Neural cell (in vitro differentiated cells): ENCODE results near the gene DCHS2. TPM values are rescaled to one million over a fixed set of nuclear protein-coding genes. Genes with fewer than 3 reads are reported as not detected.

Source experiments
- H2AFZ ChIP-seq: fragments of 200-600, 300-800 bp; sonication (generic), shearing (Covaris generic); 2 replicates; pipeline ENCODE4 v1.6.0; 2014; ENCODE audit warnings: low read depth, mild to moderate bottlenecking, antibody characterized with exemption, low read length, moderate library complexity
- H3F3A ChIP-seq: fragments of 200-600 bp; shearing (Covaris generic); 2 replicates; pipeline ENCODE4 v1.6.1; 2016; ENCODE audit warnings: mild to moderate bottlenecking, moderate library complexity, mixed read lengths, antibody characterized with exemption, low read length; ENCODE audit not compliant: insufficient read depth, poor library complexity, severe bottlenecking
- H3K27ac ChIP-seq: fragments of 200-600, 300-800 bp; sonication (generic), shearing (Covaris generic); 2 replicates; pipeline ENCODE4 v1.5.1; 2014; ENCODE audit warnings: mild to moderate bottlenecking, low read length, moderate library complexity
- H3K27me3 ChIP-seq: fragments of 300-800, 200-600 bp; sonication (generic), shearing (Covaris generic); 2 replicates; pipeline ENCODE4 v1.6.0; 2014; ENCODE audit warnings: mild to moderate bottlenecking, low read depth, low read length, moderate library complexity; ENCODE audit not compliant: insufficient read depth
- H3K36me3 ChIP-seq: fragments of 300-800, 200-600 bp; sonication (generic), shearing (Covaris generic); 2 replicates; pipeline ENCODE4 v1.5.1; 2014; ENCODE audit warnings: mild to moderate bottlenecking, antibody characterized with exemption, low read length, moderate library complexity; ENCODE audit not compliant: insufficient read depth
- H3K4me2 ChIP-seq: fragments of 300-800, 200-600 bp; sonication (generic), shearing (Covaris generic); 2 replicates; pipeline ENCODE4 v1.6.0; 2014; ENCODE audit warnings: mild to moderate bottlenecking, low read length
- H3K4me3 ChIP-seq: fragments of 300-800, 200-600 bp; sonication (generic), shearing (Covaris generic); 2 replicates; pipeline ENCODE4 v1.5.1; 2014; ENCODE audit warnings: mild to moderate bottlenecking, low read length, moderate library complexity
- H3K79me2 ChIP-seq: fragments of 200-600 bp; shearing (Covaris generic); replicated peaks from 2 replicates; pipeline ENCODE4 v1.6.0; 2014; ENCODE audit warnings: mild to moderate bottlenecking, low read length, moderate library complexity; ENCODE audit not compliant: insufficient read depth
- H3K9ac ChIP-seq: fragments of 300-800, 200-600 bp; sonication (generic), shearing (Covaris generic); 2 replicates; pipeline ENCODE4 v1.6.1; 2016; ENCODE audit warnings: mild to moderate bottlenecking, low read length, mixed read lengths
- H3K9me2 ChIP-seq: fragments of 200-600 bp; shearing (Covaris generic); 2 replicates; pipeline ENCODE4 v1.6.1; 2016; ENCODE audit warnings: mild to moderate bottlenecking, low read length, mixed read lengths; ENCODE audit not compliant: insufficient read depth
- H3K9me3 ChIP-seq: fragments of 200-600, 300-800 bp; sonication (generic), shearing (Covaris generic); 2 replicates; pipeline ENCODE4 v1.6.1; 2016; ENCODE audit warnings: mild to moderate bottlenecking, mixed run types, low read length, moderate library complexity, mixed read lengths
- H4K20me1 ChIP-seq: fragments of 200-600 bp; shearing (Covaris generic); 2 replicates; pipeline ENCODE4 v1.6.1; 2016; ENCODE audit warnings: mild to moderate bottlenecking, mixed run types; ENCODE audit not compliant: insufficient read depth
- EP300 ChIP-seq: fragments of 450-650 bp; conservative IDR thresholded peaks from 2 replicates; pipeline ENCODE4 v1.6.1; 2014; ENCODE audit warnings: antibody characterized with exemption, mild to moderate bottlenecking, moderate library complexity; ENCODE audit not compliant: poor library complexity, severe bottlenecking
- EZH2 ChIP-seq: fragments of 200-600, 300-800 bp; shearing (Covaris generic), sonication (generic); IDR thresholded peaks from 2 replicates; pipeline ENCODE4 v1.6.1; 2014; ENCODE audit warnings: antibody characterized with exemption, low read length, borderline replicate concordance, mild to moderate bottlenecking; ENCODE audit not compliant: insufficient read depth, poor library complexity, severe bottlenecking
- MXI1 ChIP-seq: fragments of 450-650 bp; conservative IDR thresholded peaks from 2 replicates; pipeline ENCODE4 v1.6.1; 2014; ENCODE audit warnings: antibody characterized with exemption, mild to moderate bottlenecking; ENCODE audit not compliant: poor library complexity, severe bottlenecking
- POLR2AphosphoS5 ChIP-seq: IDR thresholded peaks from 2 replicates; pipeline ENCODE4 v1.6.1; 2012
- RAD21 ChIP-seq: fragments of 450-650 bp; conservative IDR thresholded peaks from 2 replicates; pipeline ENCODE4 v1.6.1; 2014; ENCODE audit warnings: antibody characterized with exemption, mild to moderate bottlenecking, moderate library complexity
- SMC3 ChIP-seq: fragments of 450-650 bp; conservative IDR thresholded peaks from 2 replicates; pipeline ENCODE4 v1.6.1; 2014; ENCODE audit warnings: antibody characterized with exemption, mild to moderate bottlenecking, moderate library complexity; ENCODE audit not compliant: poor library complexity
- TAF1 ChIP-seq: IDR thresholded peaks from 2 replicates; pipeline ENCODE4 v1.6.1; 2012; ENCODE audit warnings: low read depth
- polyA plus RNA-seq: library from polyadenylated mRNA; depleted of rRNA; stranded (reverse); fragments of >200 nt; gene quantifications from 2 replicates; pipeline ENCODE4 v1.2.3, GENCODE V29; 2014
- TF ChIP-seq, protein P1 (sequence below): IDR thresholded peaks from 2 replicates; pipeline ENCODE4 v1.6.1; 2012; ENCODE audit warnings: borderline replicate concordance
- TF ChIP-seq, protein P2 (sequence below): fragments of 450-650 bp; IDR thresholded peaks from 2 replicates; pipeline ENCODE4 v1.5.1; 2014; ENCODE audit warnings: antibody characterized with exemption, mild to moderate bottlenecking, moderate library complexity; ENCODE audit not compliant: poor library complexity, severe bottlenecking

The DCHS2 gene
- polyA plus RNA-seq, 1 donor from 2014 or later, result 1.6 TPM

DNA sequence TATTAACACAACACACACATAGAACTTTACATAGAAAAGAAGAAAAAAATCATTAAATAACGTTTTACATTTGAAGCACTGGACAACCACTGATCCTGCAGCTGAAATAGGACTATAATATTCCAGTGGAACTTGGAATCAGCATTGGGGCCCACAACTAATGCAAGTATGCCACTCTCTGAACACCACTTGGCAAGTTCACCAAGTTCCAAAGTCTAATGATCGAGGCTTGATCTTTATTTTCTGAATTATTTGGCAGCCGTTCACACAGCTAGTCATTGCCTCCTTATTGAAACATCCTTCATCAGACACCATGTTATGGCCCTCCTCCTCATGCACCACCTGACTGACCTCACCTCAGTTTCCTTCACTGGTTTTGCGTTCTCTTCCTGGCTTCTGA is 107.6 kb downstream of the DCHS2 start:
- H3K36me3 ChIP-seq, result no peaks in the 10 kb centered on the region
- no peaks in the 10 kb centered on the region for H3K9me2 ChIP-seq
- no peak overlapping the region for H3K27ac ChIP-seq
- no peak overlapping the region for H3K4me3 ChIP-seq
- H2AFZ ChIP-seq, result no peak overlapping the region
- H3K9ac ChIP-seq, result no peak overlapping the region
- TF ChIP-seq, protein P1, sequence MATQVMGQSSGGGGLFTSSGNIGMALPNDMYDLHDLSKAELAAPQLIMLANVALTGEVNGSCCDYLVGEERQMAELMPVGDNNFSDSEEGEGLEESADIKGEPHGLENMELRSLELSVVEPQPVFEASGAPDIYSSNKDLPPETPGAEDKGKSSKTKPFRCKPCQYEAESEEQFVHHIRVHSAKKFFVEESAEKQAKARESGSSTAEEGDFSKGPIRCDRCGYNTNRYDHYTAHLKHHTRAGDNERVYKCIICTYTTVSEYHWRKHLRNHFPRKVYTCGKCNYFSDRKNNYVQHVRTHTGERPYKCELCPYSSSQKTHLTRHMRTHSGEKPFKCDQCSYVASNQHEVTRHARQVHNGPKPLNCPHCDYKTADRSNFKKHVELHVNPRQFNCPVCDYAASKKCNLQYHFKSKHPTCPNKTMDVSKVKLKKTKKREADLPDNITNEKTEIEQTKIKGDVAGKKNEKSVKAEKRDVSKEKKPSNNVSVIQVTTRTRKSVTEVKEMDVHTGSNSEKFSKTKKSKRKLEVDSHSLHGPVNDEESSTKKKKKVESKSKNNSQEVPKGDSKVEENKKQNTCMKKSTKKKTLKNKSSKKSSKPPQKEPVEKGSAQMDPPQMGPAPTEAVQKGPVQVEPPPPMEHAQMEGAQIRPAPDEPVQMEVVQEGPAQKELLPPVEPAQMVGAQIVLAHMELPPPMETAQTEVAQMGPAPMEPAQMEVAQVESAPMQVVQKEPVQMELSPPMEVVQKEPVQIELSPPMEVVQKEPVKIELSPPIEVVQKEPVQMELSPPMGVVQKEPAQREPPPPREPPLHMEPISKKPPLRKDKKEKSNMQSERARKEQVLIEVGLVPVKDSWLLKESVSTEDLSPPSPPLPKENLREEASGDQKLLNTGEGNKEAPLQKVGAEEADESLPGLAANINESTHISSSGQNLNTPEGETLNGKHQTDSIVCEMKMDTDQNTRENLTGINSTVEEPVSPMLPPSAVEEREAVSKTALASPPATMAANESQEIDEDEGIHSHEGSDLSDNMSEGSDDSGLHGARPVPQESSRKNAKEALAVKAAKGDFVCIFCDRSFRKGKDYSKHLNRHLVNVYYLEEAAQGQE, result no peak
- no peak for TF ChIP-seq TAF1
- TF ChIP-seq MXI1, result no peak
- TF ChIP-seq EZH2, result no peak
- TF ChIP-seq RAD21, result no peak
- TF ChIP-seq POLR2AphosphoS5, result no peak
- TF ChIP-seq, protein P2, sequence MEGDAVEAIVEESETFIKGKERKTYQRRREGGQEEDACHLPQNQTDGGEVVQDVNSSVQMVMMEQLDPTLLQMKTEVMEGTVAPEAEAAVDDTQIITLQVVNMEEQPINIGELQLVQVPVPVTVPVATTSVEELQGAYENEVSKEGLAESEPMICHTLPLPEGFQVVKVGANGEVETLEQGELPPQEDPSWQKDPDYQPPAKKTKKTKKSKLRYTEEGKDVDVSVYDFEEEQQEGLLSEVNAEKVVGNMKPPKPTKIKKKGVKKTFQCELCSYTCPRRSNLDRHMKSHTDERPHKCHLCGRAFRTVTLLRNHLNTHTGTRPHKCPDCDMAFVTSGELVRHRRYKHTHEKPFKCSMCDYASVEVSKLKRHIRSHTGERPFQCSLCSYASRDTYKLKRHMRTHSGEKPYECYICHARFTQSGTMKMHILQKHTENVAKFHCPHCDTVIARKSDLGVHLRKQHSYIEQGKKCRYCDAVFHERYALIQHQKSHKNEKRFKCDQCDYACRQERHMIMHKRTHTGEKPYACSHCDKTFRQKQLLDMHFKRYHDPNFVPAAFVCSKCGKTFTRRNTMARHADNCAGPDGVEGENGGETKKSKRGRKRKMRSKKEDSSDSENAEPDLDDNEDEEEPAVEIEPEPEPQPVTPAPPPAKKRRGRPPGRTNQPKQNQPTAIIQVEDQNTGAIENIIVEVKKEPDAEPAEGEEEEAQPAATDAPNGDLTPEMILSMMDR, result no peak
- no peak for TF ChIP-seq SMC3
- TF ChIP-seq EP300, result no peak
- H4K20me1 ChIP-seq, result no peaks in the 10 kb centered on the region
- H3K9me3 ChIP-seq, result no peaks in the 10 kb centered on the region
- H3F3A ChIP-seq, result no peaks in the 10 kb centered on the region
- no peak overlapping the region for H3K4me2 ChIP-seq
- no peaks in the 10 kb centered on the region for H3K79me2 ChIP-seq
- H3K27me3 ChIP-seq, result no peaks in the 10 kb centered on the region

DNA sequence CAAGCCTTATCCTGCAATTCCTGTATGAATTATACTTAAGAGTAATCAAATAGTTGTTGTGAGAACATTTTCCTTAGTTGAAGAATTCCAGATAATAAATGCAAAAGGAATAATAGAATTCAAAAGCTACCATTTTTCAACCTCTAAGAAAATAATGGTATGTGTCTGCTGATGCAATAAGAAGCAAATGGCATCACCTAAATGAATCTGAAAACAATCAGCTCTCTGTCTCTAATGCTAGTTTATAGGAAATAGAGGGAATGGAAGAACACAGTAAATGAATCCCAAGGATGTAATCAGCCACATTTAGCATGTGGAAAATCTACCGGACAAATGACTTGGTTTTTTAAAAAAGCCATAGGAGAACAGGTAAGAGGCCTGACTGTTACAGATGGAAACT is 115.1 kb downstream of the DCHS2 start:
- no peaks in the 10 kb centered on the region for H3K79me2 ChIP-seq

More for the DNA sequence above, 115.1 kb downstream of the DCHS2 start:
- H3K9ac ChIP-seq, result no peak overlapping the region
- no peaks in the 10 kb centered on the region for H3K9me2 ChIP-seq
- no peak overlapping the region for H3K4me3 ChIP-seq
- H3K36me3 ChIP-seq, result no peaks in the 10 kb centered on the region
- TF ChIP-seq, protein P1, result no peak
- no peak for TF ChIP-seq EP300
- TF ChIP-seq SMC3, result no peak
- TF ChIP-seq RAD21, result no peak
- no peak for TF ChIP-seq TAF1
- no peak for TF ChIP-seq EZH2
- no peak for TF ChIP-seq MXI1
- TF ChIP-seq, protein P2, result no peak
- no peak for TF ChIP-seq POLR2AphosphoS5
- no peaks in the 10 kb centered on the region for H3K9me3 ChIP-seq
- no peaks in the 10 kb centered on the region for H4K20me1 ChIP-seq
- no peaks in the 10 kb centered on the region for H3F3A ChIP-seq
- H2AFZ ChIP-seq, result no peak overlapping the region
- no peak overlapping the region for H3K27ac ChIP-seq
- no peak overlapping the region for H3K4me2 ChIP-seq
- H3K27me3 ChIP-seq, result no peaks in the 10 kb centered on the region
